ENCODE results near the gene SIRT7.

The SIRT7 gene

DNA sequence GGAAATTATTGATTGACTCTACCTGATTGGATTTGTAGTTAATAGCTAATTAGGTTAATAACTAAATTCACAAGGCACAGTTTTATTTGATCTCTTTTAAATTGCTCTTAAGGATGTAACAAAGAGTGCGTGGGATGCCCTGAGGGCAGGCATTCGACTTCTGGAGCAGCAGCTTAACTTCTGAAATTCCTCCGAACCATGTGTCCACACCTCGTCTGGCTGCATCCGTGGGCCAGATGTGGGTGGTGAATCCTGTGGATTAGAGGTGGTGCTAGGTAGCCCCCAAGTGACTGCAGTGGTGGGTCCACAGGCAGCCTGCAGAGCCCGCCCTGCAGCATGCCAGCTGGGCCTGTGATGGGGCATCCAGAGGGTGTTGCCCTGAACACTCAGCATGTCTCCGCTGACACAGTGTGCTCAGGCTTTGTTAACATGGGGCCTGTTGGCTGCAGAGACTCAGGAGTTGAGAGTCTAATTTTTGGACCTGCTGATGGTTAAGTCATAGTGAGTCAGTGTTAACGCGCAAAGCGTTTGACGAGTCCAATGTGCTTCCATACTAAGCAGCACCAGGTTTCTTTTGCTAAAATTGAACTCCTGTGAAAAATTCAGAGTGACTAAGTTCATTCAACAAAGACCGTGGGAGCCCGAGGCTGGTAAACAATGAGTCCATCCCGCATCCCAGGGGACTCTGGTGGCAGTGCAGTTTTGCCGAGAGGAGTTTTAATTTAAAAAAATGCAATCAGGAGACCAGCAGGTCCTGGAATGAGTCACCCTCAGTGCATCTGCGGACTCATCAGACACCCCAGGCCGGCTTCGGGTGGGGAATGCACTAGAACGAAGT, 19.7 kb downstream of the SIRT7 start:
- Histone ChIP-seq H3K4me1 (peaks cover 15 to 33% (median 27%) of the 10 kb centered on the region in 10 experiments), H3K4me2 (no peak overlapping the region), H3K36me3 (peaks cover 66 to 87% (median 74%) of the 10 kb centered on the region in 11 experiments), H3K4me3 (no peak overlapping the region), H3K9me3 (replicated peaks in 1 of 11) (no peaks in the 10 kb centered on the region), H3K27ac (no peak overlapping the region), H4K20me1 (peaks cover 23 to 78% (median 63%) of the 10 kb centered on the region in 11 experiments; a peak in 21 of 22 replicates), H3K27me3 (peaks cover 31 to 40% (median 34%) of the 10 kb centered on the region in 11 experiments), H3K9ac (peak overlapping the region in 4 of 11 experiments; percentile 21 to 36 (median 26); a peak in 4 of 22 replicates)
- no peak for TF ChIP-seq Cebpa-rat (IDR thresholded peaks at IDR 0.05)

DNA sequence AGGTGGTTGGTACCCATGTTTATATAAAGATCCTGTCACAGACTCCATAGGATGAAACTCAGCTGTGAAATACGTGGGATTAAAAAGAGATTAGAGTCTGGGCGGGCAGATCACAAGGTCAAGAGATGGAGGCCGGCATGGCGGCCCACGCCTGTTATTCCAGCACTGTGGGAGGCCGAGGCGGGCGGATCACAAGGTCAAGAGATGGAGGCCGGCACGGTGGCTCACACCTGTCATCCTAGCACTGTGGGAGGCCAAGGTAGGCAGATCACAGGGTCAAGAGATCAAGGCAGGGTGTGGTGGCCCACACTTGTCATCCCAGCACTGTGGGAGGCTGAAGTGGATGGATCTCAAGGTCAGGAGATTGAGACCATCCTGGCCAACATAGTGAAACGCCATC, 22.6 kb downstream of the SIRT7 start:
- no peak overlapping the region for H3K4me3 ChIP-seq
- peaks cover 24 to 36% (median 28%) of the 10 kb centered on the region in 10 experiments for H3K4me1 ChIP-seq
- H3K4me2 ChIP-seq, result no peak overlapping the region
- peaks cover 63 to 72% (median 65%) of the 10 kb centered on the region in 11 experiments for H3K36me3 ChIP-seq
- no peak overlapping the region for H3K27ac ChIP-seq
- H3K9me3 ChIP-seq (replicated peaks in 1 of 11), result no peaks in the 10 kb centered on the region
- H4K20me1 ChIP-seq, result peaks cover 19 to 54% (median 39%) of the 10 kb centered on the region in 11 experiments; a peak in 21 of 22 replicates
- no peak overlapping the region for H3K9ac ChIP-seq
- no peak for TF ChIP-seq Cebpa-rat (IDR thresholded peaks at IDR 0.05)
- H3K27me3 ChIP-seq, result peaks cover 2 to 12% (median 5%) of the 10 kb centered on the region in 11 experiments; a peak in 21 of 22 replicates

DNA sequence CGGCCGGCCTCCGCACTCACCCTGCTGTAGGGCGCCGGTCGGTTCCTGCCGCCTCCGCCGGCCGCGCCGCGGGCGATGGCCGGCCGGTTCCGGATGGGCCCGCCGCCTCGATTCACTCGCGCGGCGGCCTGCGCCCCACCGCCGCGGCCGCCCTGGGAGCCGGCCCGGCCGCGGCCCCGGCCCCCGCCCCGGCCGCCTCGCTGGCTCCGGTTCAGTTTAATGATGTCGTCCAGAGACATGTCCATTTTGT, 26.7 kb downstream of the SIRT7 start:
- no peaks in the 10 kb centered on the region for H3K27me3 ChIP-seq
- H4K20me1 ChIP-seq, result peaks cover 0 to 70% (median 46%) of the 10 kb centered on the region in 11 experiments; a peak in 21 of 22 replicates
- no peak for TF ChIP-seq Cebpa-rat (IDR thresholded peaks at IDR 0.05)
- no peak overlapping the region; a peak in 2 of 22 replicates for H3K4me2 ChIP-seq
- peak overlapping the region; percentile 70 to 99 (median 94) for H3K4me3 ChIP-seq
- peak overlapping the region; percentile 91 to 99 (median 97) for H3K9ac ChIP-seq
- H3K27ac ChIP-seq, result peak overlapping the region; percentile 84 to 98 (median 95)
- no peaks in the 10 kb centered on the region for H3K9me3 ChIP-seq (replicated peaks in 1 of 11)
- peaks cover 42 to 63% (median 50%) of the 10 kb centered on the region in 10 experiments for H3K4me1 ChIP-seq
- H3K36me3 ChIP-seq, result peaks cover 62 to 72% (median 65%) of the 10 kb centered on the region in 11 experiments

DNA sequence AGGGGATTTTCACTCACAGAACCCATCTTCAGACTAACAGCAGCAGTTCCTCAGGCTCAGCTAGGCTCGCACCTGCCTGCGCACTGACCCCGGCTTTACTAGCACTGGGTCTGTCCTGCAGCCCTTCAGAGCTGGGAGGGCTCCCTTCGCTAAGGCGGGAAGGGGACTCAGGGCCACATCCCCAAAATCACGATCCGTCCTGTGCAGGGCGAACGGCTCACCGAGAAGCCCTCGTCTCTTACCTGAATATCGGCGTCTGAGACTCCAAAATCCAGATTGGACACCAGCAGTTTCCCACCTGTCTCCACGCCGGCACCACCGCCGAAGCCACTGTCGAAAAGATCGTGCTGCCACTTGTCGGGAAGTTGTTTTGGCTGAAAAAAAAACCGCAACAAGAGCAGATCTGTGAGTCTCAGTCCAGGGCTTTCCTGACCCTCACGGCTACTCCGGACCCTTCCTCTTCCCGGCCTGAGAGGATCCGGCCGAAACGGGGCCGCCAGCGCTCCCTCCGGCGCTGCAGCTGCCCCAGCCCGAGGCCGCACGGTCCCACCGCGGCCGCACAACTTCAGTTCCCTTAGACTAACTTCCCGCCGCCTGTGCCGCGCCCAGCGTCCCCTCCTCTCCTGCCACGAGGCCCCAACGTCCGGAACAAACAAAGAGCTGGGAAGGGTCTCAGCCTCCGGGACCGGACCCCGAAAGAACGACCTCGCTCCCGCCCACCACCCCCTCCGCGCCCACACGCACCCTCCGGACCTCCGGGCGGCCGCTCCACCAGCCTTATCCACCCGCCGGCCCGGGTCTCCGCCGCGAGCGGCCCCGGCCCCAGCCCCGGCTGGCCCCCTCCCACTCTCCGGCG, 27.3 kb downstream of the SIRT7 start:
- TF ChIP-seq Cebpa-rat (IDR thresholded peaks at IDR 0.05), result no peak
- Histone ChIP-seq H3K4me1 (peaks cover 42 to 69% (median 52%) of the 10 kb centered on the region in 10 experiments), H3K4me2 (peak overlapping the region; percentile 90 to 100 (median 95)), H3K4me3 (peak overlapping the region; percentile 70 to 99 (median 94)), H3K27ac (peak overlapping the region; percentile 84 to 98 (median 95)), H3K27me3 (no peaks in the 10 kb centered on the region), H3K9me3 (replicated peaks in 1 of 11) (no peaks in the 10 kb centered on the region), H3K36me3 (peaks cover 63 to 72% (median 65%) of the 10 kb centered on the region in 11 experiments), H3K9ac (peak overlapping the region; percentile 91 to 99 (median 97)), H4K20me1 (peaks cover 4 to 75% (median 51%) of the 10 kb centered on the region in 11 experiments; a peak in 21 of 22 replicates)

DNA sequence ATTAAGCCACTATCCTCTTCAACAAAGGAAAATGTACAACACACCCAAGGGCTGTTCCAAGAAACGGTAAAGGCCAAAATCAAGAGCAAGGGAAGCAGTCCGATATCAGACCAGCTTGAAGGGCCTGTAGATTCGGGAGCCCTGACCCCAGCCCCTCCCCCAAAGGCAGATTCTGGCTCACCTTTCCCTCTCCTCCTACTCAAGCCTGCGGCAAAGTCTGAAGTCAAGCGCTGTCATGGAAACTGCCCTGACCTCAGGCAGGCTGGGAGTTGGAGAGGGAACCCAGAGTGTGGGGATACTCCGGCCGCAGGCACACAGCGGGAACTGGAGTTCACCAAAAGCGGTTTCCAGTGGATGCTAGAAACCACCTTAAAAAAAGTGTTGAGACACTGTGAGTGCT, 28.4 kb downstream of the SIRT7 start:
- Histone ChIP-seq H3K4me1 (peaks cover 40 to 72% (median 50%) of the 10 kb centered on the region in 10 experiments), H3K27me3 (no peaks in the 10 kb centered on the region), H3K9me3 (replicated peaks in 1 of 11) (no peaks in the 10 kb centered on the region), H3K27ac (peak overlapping the region in 5 of 11 experiments; percentile 87 to 97 (median 95); a peak in 5 of 22 replicates), H3K9ac (peak overlapping the region; percentile 91 to 99 (median 97)), H3K4me2 (peak overlapping the region; percentile 90 to 100 (median 95)), H3K4me3 (peak overlapping the region; percentile 70 to 99 (median 94); a peak in 17 of 20 replicates), H3K36me3 (peaks cover 63 to 72% (median 65%) of the 10 kb centered on the region in 11 experiments), H4K20me1 (peaks cover 13 to 85% (median 62%) of the 10 kb centered on the region in 11 experiments; a peak in 21 of 22 replicates)
- TF ChIP-seq Cebpa-rat (IDR thresholded peaks at IDR 0.05), result no peak

DNA sequence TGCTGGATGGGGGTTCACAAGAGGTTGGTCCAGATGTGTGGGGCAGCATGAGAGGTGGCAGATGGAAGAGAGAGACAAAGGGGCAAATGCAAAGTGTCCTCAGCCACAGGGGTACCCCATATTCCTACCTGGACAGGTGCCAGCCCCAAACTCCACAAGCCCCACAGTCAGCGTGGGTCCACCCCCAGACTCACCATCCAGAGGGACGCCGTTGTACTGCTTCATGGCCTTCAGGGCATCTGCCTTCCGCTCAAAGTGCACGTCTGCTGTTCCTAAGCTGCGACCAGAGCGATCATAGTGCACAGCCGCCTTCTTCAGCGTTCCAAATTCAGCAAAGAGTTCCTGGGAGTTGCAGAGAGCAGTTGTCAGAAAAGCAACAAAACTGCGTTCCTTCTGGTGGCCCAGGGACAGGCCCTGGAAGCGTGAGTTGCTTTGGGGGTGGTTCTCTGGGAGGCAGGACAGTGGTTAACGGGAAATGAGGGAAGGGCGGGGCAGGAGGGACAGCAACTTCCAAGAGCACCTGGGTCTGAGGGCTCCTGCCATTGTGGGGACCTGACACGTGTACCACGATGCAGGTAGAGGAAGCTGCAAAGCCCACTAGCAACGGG, 28.9 kb downstream of the SIRT7 start:
- TF ChIP-seq Cebpa-rat (IDR thresholded peaks at IDR 0.05), result no peak
- no peaks in the 10 kb centered on the region for H3K27me3 ChIP-seq
- peak overlapping the region in 7 of 10 experiments; percentile 70 to 97 (median 91); a peak in 8 of 20 replicates for H3K4me3 ChIP-seq
- no peaks in the 10 kb centered on the region for H3K9me3 ChIP-seq (replicated peaks in 1 of 11)
- peaks cover 34 to 67% (median 45%) of the 10 kb centered on the region in 10 experiments for H3K4me1 ChIP-seq
- peak overlapping the region; percentile 90 to 100 (median 95); a peak in 21 of 22 replicates for H3K4me2 ChIP-seq
- peak overlapping the region in 1 of 11 experiments; percentile 87; a peak in 2 of 22 replicates for H3K27ac ChIP-seq
- H4K20me1 ChIP-seq, result peaks cover 16 to 85% (median 67%) of the 10 kb centered on the region in 11 experiments; a peak in 21 of 22 replicates
- peaks cover 63 to 72% (median 66%) of the 10 kb centered on the region in 11 experiments for H3K36me3 ChIP-seq
- peak overlapping the region; percentile 91 to 99 (median 97); a peak in 17 of 22 replicates for H3K9ac ChIP-seq

DNA sequence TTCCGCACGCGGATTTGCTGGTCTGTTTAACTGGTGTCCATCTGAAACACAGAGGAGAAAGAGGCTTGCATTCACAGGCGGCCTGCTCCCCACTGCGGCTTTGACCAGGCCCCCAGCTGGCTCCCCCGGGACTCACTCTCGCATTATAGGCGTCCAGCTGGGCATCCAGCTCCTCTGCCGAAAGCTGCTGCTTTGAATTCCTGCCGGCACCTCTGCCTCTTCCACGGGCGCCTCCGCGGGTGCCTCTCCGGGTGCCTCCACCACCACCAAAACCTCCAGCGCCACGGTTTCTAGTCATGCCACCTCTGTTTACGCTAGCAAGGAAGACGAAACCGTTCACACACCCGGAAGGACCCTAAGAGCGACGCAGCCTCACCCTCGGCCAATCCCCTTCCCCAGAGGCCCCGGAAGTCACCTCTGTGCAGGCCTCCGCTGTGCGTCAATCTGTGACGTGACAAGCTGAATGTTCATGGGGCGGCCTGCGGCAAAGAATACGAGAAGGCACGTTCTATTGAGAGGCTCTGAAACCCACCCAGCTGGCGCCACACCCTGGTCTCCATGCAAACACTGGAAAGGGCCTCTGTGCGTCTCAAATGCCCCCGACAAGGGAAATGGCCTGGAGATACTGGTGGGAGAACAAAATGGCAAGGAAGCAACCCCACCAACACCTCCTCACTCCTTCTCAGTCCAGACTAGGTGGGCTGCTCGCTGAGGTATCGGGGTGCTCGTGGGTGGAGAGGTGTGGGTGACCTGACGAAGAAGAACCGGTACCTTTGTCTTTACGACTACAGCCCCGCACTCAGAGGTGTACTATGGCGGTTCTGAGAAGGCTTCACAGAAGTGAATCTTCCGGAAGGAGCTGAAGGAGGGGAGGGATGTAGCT, 29.6 kb downstream of the SIRT7 start:
- Histone ChIP-seq H4K20me1 (peaks cover 16 to 86% (median 74%) of the 10 kb centered on the region in 11 experiments; a peak in 21 of 22 replicates), H3K36me3 (peaks cover 69 to 73% (median 73%) of the 10 kb centered on the region in 11 experiments), H3K9ac (peak overlapping the region in 9 of 11 experiments; percentile 4 to 99 (median 98); a peak in 15 of 22 replicates)

More for the DNA sequence above, 29.6 kb downstream of the SIRT7 start:
- peak overlapping the region in 2 of 11 experiments; percentile 5 to 97; a peak in 4 of 22 replicates for H3K4me2 ChIP-seq
- H3K27me3 ChIP-seq, result no peaks in the 10 kb centered on the region
- no peaks in the 10 kb centered on the region for H3K9me3 ChIP-seq (replicated peaks in 1 of 11)
- H3K4me3 ChIP-seq, result no peak overlapping the region
- TF ChIP-seq Cebpa-rat (IDR thresholded peaks at IDR 0.05), result no peak
- no peak overlapping the region; a peak in 1 of 22 replicates for H3K27ac ChIP-seq
- peaks cover 27 to 60% (median 38%) of the 10 kb centered on the region in 10 experiments for H3K4me1 ChIP-seq
